Measurements from ENCODE around the gene CAPS2. TPM values are rescaled to one million over a fixed set of nuclear protein-coding genes. Genes with fewer than 3 reads are reported as not detected.

CAPS2 gene
- total and polyA plus RNA-seq, 2 experiments from 2014 or later = 2.6 to 3.7 TPM

DNA sequence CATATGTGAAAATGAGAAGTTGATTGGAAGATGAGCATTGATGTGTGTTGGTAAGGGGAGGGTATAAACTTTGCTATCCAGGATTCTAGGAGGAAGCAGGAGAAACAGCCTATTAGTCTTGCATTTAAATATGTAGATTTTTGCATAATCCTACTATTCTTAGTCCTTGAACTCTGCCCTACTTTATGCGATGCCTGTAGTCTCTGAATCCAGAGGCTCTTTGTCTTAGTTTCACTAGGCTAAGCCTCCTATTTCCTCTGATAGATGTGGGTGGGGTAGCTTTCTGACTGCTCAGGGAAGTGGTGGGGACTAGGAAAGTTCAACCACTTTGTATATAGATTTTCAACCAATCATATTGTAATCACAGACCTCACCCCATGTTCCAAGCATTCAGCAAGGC lies 71.0 kb downstream of the CAPS2 start:
- H2AFZ ChIP-seq = no peak overlapping the region
- H3K27me3 ChIP-seq = no peaks in the 10 kb centered on the region
- 55% methylated on average over 1 of the region's 1 CpG for WGBS (ENCODE audit: low lambda C conversion rate, missing lambda C conversion rate)
- H3K4me2 ChIP-seq = no peak overlapping the region
- H4K20me1 ChIP-seq (ENCODE audit: insufficient read depth, poor library complexity, severe bottlenecking) = no peaks in the 10 kb centered on the region
- no peaks in the 10 kb centered on the region for H3K4me1 ChIP-seq (ENCODE audit: insufficient read depth)
- H3K9me2 ChIP-seq (replicated peaks; ENCODE audit: insufficient read depth) = no peaks in the 10 kb centered on the region
- H3K9me3 ChIP-seq (ENCODE audit: low read depth) = no peaks in the 10 kb centered on the region
- TF ChIP-seq EZH2phosphoT487 (IDR thresholded peaks at IDR 0.05; ENCODE audit: low read depth, severe bottlenecking, unreplicated experiment) (no peak), CTCF (IDR thresholded peaks at IDR 0.05; ENCODE audit: poor library complexity) (no peak), EZH2 (IDR thresholded peaks at IDR 0.05; ENCODE audit: borderline replicate concordance) (no peak)
- H3K4me3 ChIP-seq = no peak overlapping the region
- H3K79me2 ChIP-seq = no peaks in the 10 kb centered on the region
- no peaks in the 10 kb centered on the region for H3K36me3 ChIP-seq (replicated peaks; ENCODE audit: insufficient read depth, low read depth)
- H3K27ac ChIP-seq = no peak overlapping the region
- no peak for DNase-seq (ENCODE audit: low spot score)

GRCh38 chr12:75257510-75257909 lies 72.6 kb downstream of the CAPS2 start:
- H3K9me3 ChIP-seq (ENCODE audit: low read depth) = no peaks in the 10 kb centered on the region
- H3K4me1 ChIP-seq (ENCODE audit: insufficient read depth) = no peaks in the 10 kb centered on the region
- no peaks in the 10 kb centered on the region for H4K20me1 ChIP-seq (ENCODE audit: insufficient read depth, poor library complexity, severe bottlenecking)
- no peaks in the 10 kb centered on the region for H3K27me3 ChIP-seq
- no peak overlapping the region for H3K4me3 ChIP-seq
- TF ChIP-seq CTCF (IDR thresholded peaks at IDR 0.05; ENCODE audit: poor library complexity) (no peak), EZH2phosphoT487 (IDR thresholded peaks at IDR 0.05; ENCODE audit: low read depth, severe bottlenecking, unreplicated experiment) (no peak), EZH2 (IDR thresholded peaks at IDR 0.05; ENCODE audit: borderline replicate concordance) (no peak)
- H3K27ac ChIP-seq = no peak overlapping the region
- no peak overlapping the region for H3K4me2 ChIP-seq
- H3K9me2 ChIP-seq (replicated peaks; ENCODE audit: insufficient read depth) = no peaks in the 10 kb centered on the region
- no peaks in the 10 kb centered on the region for H3K79me2 ChIP-seq
- H3K36me3 ChIP-seq (replicated peaks; ENCODE audit: insufficient read depth, low read depth) = no peaks in the 10 kb centered on the region
- DNase-seq (ENCODE audit: low spot score) = no peak
- 86% methylated on average over 2 of the region's 2 CpGs for WGBS (ENCODE audit: low lambda C conversion rate, missing lambda C conversion rate)
- no peak overlapping the region for H2AFZ ChIP-seq

DNA sequence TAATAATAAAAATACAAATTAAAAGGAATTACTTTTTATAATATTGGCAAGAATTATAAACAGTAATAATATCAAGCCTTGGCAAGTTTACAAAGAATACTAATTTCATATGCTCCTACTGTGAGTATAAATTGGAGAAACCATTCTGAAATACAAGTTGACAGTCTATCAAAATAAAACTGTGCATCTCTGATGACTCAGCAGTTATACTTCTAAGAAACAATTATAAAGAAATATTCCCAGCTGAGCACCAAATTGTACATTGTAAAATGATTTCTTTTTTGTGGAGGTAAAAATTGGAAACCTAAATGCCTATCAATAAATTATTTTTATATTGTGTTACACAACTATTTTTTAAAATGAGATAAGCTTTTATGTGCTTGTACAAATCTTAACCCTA lies 85.0 kb downstream of the CAPS2 start:
- Histone ChIP-seq H3K79me2 (no peaks in the 10 kb centered on the region), H3K4me2 (no peak overlapping the region), H4K20me1 (ENCODE audit: insufficient read depth, poor library complexity, severe bottlenecking) (no peaks in the 10 kb centered on the region), H3K27me3 (no peaks in the 10 kb centered on the region), H3K4me3 (no peak overlapping the region), H2AFZ (no peak overlapping the region), H3K36me3 (replicated peaks; ENCODE audit: insufficient read depth, low read depth) (no peaks in the 10 kb centered on the region), H3K27ac (no peak overlapping the region), H3K9me3 (ENCODE audit: low read depth) (no peaks in the 10 kb centered on the region), H3K4me1 (ENCODE audit: insufficient read depth) (no peaks in the 10 kb centered on the region), H3K9me2 (replicated peaks; ENCODE audit: insufficient read depth) (no peaks in the 10 kb centered on the region)
- DNase-seq (ENCODE audit: low spot score) = no peak
- TF ChIP-seq EZH2phosphoT487 (IDR thresholded peaks at IDR 0.05; ENCODE audit: low read depth, severe bottlenecking, unreplicated experiment) (no peak), EZH2 (IDR thresholded peaks at IDR 0.05; ENCODE audit: borderline replicate concordance) (no peak), CTCF (IDR thresholded peaks at IDR 0.05; ENCODE audit: poor library complexity) (no peak)

- Histone ChIP-seq H3K27ac (no peak overlapping the region), H3K4me3 (no peak overlapping the region), H3K4me1 (ENCODE audit: insufficient read depth) (no peaks in the 10 kb centered on the region), H3K4me2 (no peak overlapping the region), H3K79me2 (no peaks in the 10 kb centered on the region), H3K9me3 (ENCODE audit: low read depth) (no peaks in the 10 kb centered on the region), H4K20me1 (ENCODE audit: insufficient read depth, poor library complexity, severe bottlenecking) (no peaks in the 10 kb centered on the region), H3K9me2 (replicated peaks; ENCODE audit: insufficient read depth) (no peaks in the 10 kb centered on the region), H3K36me3 (replicated peaks; ENCODE audit: insufficient read depth, low read depth) (no peaks in the 10 kb centered on the region), H2AFZ (no peak overlapping the region), H3K27me3 (no peaks in the 10 kb centered on the region)
- TF ChIP-seq EZH2phosphoT487 (IDR thresholded peaks at IDR 0.05; ENCODE audit: low read depth, severe bottlenecking, unreplicated experiment) = no peak
- no peak for TF ChIP-seq EZH2 (IDR thresholded peaks at IDR 0.05; ENCODE audit: borderline replicate concordance)
- DNase-seq (ENCODE audit: low spot score) = no peak
Observed at GRCh38 chr12:75239987-75240386, 90.1 kb downstream of the CAPS2 start.
